ES-I3 (cell line): ENCODE results near the gene PLEKHN1.

ENCODE experiments used
- H3K36me3 ChIP-seq: 2 replicates; pipeline ENCODE4 v1.6.1; 2013; ENCODE audit warnings: mild to moderate bottlenecking, low read length, control low read depth, moderate library complexity; ENCODE audit not compliant: insufficient read depth
- H3K4me1 ChIP-seq: 2 replicates; pipeline ENCODE4 v1.6.1; 2013; ENCODE audit warnings: mild to moderate bottlenecking, control low read depth, low read length; ENCODE audit not compliant: insufficient read depth
- H3K9ac ChIP-seq: 2 replicates; pipeline ENCODE4 v1.6.1; 2013; ENCODE audit warnings: low read depth, mild to moderate bottlenecking, low read length, moderate library complexity
- H3K9me3 ChIP-seq: 2 replicates; pipeline ENCODE4 v1.6.1; 2013; ENCODE audit warnings: mild to moderate bottlenecking, low read length, moderate library complexity; ENCODE audit not compliant: control insufficient read depth, insufficient read depth

The PLEKHN1 gene

DNA sequence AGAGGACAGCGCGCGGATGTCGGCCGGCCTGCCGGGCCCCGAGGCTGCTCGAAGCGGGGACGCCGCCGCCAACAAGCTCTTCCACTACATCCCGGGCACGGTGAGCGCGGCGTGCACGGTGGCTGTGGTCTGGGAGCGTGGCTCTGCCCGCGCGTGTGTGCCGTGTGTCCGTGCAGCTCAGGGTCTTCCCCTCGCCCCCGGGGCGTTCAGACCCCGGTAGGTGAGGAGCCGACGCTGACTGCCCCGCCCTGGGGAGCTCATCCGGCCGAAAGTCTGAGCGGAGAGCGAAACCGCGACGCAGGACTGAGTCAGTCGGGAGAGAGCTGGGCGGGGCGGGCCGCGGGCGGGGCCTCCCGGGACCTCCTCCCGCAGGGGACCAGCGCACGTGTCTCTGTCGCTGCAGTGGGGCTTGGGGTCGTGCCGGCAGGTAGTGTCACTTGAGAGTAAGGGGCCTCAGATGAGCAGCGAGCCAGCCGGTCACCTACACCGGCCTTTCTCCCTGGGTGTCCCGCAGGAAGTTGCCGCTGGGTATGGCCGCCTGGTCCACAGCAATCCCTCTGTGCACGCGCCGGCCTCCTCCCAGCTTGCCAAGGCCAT, 520 bp downstream of the PLEKHN1 start:
- no peaks in the 10 kb centered on the region for H3K36me3 ChIP-seq
- H3K9ac ChIP-seq, result peak overlapping the region; percentile 75
- no peaks in the 10 kb centered on the region; the same call in 1 of the 2 replicates for H3K4me1 ChIP-seq
- no peaks in the 10 kb centered on the region for H3K9me3 ChIP-seq

DNA sequence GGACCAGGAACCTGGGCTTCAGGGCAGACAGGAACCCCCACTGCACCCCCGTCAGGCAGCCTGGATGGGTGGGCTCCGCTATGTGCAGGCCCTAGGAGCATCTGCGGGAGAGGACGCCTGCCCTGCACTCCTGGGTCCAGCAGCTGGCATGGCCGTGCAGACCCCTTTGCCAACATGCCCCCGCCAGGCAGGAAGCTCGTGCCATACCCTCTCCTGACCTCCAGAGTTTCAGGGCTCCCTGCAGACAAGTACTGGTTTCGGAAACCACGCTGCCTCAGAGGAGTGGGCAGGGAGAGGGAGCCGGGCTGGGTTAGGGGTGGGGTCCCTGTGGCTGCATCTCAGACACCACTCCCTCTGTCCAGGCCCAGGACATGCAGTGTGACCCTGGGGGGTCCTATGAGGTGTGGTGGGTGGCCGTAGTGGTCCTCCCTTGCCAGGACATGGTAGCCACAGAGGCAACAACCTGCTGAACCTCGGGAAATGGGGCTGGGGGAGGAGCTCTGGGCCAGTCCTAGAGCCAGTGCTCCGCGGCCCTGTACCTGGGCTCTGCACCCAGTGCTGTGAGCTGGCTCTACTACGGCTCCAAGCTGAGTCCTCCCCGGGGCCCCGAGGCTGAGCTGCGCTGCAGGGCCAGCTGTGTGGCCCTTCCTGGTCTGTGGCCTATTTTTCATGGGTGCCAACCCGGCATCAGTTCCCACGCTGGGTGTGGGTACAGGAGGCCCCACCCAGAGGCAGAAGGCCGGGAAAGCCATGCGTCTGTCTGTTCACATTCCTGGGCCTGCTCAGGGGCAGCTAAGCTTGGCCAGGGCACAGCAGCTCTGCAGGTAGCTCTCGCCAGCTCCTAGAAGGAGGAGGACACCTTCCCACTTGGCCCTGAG, 1.4 kb downstream of the PLEKHN1 start:
- H3K9ac ChIP-seq, result no peak overlapping the region

DNA sequence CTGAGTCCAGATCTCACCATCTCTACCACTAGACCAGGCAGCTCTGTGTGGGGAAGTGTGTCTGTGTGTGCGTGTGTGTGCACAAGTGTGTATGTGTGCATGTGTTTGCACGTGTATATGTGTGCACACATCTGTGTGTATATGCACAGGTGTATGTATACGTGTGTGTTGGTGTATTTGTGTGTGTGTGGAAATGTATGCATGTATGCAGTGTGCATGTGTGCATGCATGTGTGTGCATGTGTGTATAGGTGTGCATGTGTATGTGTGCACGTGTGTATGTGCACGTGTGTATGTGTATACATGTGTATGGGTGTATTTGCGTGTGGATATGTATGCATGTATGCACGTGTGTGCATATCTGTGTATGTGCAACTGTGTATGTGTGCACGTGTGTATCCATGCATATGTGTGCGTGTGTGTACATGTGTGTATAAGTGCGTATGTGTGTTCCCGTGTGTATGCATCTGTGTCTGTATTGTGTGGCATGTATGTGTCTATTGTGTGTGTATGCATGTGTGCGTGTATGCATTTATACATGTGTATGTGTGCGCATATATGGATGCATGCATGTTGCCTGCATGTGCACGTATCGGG, 3.1 kb downstream of the PLEKHN1 start:
- no peaks in the 10 kb centered on the region; the same call in 1 of the 2 replicates for H3K4me1 ChIP-seq

More for the DNA sequence above, 1.4 kb downstream of the PLEKHN1 start:
- Histone ChIP-seq H3K36me3 (no peaks in the 10 kb centered on the region), H3K4me1 (no peaks in the 10 kb centered on the region; the same call in 1 of the 2 replicates), H3K9me3 (no peaks in the 10 kb centered on the region)

DNA sequence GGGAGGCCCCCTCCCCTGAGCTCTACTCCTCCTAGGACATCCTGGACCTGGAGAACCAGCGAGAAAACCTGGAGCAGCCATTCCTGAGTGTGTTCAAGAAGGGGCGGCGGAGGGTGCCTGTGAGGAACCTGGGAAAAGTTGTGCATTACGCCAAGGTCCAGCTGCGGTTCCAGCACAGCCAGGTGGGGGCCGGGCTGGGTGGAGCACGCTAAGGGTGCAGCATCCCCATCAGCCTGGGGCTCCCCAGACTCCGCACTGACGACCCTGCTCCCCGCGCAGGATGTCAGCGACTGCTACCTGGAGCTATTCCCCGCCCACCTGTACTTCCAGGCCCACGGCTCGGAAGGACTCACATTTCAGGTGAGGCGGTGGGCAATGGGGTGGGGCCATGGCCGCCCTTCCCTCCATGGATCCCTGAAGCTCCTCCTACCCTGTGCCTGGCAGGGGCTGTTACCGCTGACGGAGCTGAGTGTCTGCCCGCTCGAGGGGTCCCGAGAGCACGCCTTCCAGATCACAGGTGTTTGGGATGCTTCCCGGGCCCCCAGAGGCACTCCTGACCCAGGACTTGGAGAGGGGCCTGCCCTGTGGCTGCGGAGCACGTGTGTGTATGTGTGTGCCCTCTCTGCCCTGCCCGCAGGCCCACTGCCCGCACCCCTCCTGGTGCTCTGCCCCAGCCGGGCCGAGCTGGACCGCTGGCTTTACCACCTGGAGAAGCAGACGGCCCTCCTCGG, 4.1 kb downstream of the PLEKHN1 start:
- Histone ChIP-seq H3K9ac (no peak overlapping the region), H3K4me1 (no peaks in the 10 kb centered on the region; the same call in 1 of the 2 replicates), H3K36me3 (no peaks in the 10 kb centered on the region), H3K9me3 (no peaks in the 10 kb centered on the region)

More for the DNA sequence above, 3.1 kb downstream of the PLEKHN1 start:
- Histone ChIP-seq H3K36me3 (no peaks in the 10 kb centered on the region), H3K9ac (no peak overlapping the region), H3K9me3 (no peaks in the 10 kb centered on the region)

DNA sequence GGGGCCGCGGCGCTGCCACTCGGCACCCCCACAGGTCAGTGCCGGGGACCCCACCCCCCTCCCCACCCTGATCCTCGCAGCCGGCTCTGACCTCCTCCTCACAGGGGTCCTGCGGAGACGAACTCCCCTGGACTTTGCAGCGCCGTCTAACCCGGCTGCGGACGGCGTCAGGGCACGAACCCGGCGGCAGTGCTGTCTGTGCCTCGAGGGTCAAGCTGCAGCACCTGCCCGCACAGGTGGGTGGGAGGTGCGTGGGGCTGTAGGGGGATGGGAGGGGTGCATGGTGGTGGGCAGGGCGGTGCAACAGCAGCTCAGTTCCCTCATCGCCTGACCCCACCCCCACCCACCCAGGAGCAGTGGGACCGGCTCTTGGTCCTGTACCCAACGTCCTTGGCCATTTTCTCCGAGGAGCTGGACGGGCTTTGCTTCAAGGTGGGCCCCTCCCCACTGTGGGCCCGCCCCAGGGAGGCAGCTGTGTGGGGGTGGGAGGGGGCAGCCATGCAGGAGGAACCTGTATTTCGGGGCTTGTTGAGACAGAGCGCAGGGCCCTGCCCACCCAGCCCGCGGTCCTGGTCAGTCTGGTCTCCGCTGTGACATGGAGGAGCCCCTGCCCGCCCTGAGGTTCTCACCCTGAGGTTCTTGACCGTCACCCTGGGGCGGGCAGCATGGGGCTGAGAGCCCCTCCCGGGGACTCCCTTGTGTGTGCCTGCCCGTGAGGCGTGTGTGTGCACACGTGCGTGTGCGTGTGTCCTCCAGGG, 4.9 kb downstream of the PLEKHN1 start:
- H3K4me1 ChIP-seq, result no peaks in the 10 kb centered on the region; the same call in 1 of the 2 replicates
- H3K9me3 ChIP-seq, result no peaks in the 10 kb centered on the region
- H3K36me3 ChIP-seq, result no peaks in the 10 kb centered on the region
- no peak overlapping the region for H3K9ac ChIP-seq

DNA sequence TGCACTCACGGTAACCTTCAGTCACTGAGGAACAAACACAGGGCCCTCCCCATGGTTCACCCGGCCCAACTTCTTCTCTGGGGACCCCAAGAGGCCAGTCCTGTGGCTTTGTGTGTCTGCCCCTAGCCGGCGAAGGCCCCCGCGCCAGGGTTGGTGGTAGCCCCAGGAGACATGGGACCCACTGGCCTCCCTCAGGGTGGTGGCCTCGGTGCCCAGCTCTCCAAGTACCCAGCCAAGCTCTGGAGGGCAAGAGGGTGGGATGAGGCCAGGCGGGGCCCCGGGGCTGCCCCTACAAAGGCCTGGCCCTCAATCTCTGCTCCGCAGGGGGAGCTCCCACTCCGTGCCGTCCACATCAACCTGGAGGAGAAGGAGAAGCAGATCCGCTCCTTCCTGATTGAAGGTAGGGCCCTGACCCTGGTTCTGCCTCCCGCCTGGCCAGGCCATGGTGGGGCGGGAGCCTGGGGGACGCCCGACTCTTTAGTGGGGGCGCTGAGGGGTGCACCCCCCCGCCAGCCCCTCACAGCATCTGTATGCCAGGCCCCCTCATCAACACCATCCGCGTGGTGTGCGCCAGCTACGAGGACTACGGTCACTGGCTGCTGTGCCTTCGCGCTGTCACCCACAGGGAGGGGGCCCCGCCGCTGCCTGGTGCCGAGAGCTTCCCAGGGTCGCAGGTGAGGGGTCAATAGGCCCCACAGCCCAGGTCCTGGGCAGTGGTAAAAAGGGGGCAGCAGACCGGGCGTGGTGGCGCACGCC, 5.6 kb downstream of the PLEKHN1 start:
- Histone ChIP-seq H3K9ac (no peak overlapping the region), H3K9me3 (no peaks in the 10 kb centered on the region), H3K36me3 (no peaks in the 10 kb centered on the region), H3K4me1 (no peaks in the 10 kb centered on the region)

DNA sequence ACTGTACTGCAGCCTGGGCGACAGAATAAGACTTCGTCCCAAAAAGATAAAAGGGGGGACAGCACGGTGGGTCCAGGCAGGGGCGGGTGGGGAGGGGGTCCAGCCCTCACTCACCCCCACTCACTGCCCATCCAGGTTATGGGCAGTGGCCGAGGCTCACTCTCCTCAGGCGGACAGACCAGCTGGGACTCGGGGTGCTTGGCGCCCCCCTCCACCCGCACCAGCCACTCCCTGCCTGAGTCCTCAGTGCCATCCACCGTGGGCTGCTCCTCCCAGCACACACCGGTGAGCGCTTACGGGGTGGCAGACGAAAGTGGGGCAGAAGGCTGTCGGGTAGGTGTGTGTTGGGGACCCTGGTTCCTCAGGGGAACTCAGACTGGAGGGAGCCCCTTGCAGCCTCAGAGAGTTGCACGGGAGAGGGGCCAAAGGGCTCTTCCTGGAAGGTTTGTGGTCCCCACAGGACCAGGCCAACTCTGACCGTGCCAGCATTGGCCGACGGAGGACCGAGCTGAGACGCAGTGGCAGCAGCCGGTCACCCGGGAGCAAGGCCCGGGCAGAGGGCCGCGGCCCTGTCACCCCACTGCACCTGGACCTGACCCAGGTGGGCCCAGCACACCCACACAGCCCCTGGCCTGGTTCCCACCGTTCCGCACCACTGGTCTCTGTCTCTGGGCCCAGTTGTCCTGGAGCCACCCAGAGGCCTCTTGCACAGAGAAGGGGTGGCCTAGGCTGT, 6.6 kb downstream of the PLEKHN1 start:
- no peak overlapping the region for H3K9ac ChIP-seq

DNA sequence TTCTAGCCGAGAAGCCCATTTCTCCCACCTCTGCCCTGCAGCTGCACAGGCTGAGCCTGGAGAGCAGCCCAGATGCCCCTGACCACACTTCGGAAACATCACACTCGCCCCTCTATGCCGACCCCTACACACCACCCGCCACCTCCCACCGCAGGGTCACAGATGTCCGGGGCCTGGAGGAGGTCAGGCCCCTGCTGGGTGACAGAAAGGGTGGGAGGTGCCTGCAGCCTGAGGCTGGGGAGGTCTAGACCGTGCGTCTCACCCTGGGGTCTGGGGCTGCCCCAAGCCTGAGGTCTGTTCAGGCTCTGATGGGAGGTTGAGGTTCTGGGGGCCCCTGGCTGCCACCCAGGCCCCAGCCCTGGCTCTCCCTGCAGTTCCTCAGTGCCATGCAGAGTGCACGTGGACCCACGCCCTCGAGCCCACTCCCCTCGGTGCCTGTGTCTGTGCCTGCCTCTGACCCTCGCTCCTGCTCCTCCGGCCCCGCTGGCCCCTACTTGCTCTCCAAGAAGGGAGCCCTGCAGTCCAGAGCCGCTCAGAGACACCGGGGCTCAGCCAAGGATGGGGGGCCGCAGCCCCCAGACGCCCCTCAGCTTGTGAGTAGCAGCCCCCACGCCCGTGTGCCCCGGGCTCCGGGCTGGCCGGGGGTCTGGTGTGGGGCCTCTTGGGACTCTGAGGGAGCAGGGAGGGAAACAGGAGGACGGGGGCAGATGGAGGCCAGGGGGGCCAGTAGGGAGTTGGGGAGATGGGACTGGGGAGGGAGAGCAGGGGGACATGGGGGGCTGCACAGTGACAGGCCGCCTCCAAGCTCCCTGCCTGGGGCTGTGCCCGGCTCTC, 7.4 kb downstream of the PLEKHN1 start:
- H3K9me3 ChIP-seq, result no peaks in the 10 kb centered on the region
- no peak overlapping the region for H3K9ac ChIP-seq
- no peaks in the 10 kb centered on the region for H3K4me1 ChIP-seq
- no peaks in the 10 kb centered on the region for H3K36me3 ChIP-seq

More for the DNA sequence above, 6.6 kb downstream of the PLEKHN1 start:
- Histone ChIP-seq H3K9me3 (no peaks in the 10 kb centered on the region), H3K36me3 (no peaks in the 10 kb centered on the region), H3K4me1 (no peaks in the 10 kb centered on the region)

DNA sequence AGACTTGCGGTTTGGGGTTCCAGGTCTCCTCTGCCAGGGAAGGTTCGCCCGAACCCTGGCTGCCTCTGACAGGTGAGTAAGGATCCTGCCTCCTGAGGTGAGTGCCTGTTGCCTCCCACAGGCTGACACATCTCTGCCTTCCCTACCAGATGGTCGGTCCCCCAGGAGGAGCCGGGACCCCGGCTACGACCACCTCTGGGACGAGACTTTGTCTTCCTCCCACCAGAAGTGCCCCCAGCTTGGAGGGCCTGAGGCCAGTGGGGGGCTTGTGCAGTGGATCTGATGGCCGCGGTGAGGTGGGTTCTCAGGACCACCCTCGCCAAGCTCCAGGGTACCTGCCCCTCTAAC, 8.0 kb downstream of the PLEKHN1 start:
- H3K36me3 ChIP-seq, result no peaks in the 10 kb centered on the region
- H3K4me1 ChIP-seq, result no peaks in the 10 kb centered on the region
- H3K9me3 ChIP-seq, result no peaks in the 10 kb centered on the region
- H3K9ac ChIP-seq, result no peak overlapping the region

DNA sequence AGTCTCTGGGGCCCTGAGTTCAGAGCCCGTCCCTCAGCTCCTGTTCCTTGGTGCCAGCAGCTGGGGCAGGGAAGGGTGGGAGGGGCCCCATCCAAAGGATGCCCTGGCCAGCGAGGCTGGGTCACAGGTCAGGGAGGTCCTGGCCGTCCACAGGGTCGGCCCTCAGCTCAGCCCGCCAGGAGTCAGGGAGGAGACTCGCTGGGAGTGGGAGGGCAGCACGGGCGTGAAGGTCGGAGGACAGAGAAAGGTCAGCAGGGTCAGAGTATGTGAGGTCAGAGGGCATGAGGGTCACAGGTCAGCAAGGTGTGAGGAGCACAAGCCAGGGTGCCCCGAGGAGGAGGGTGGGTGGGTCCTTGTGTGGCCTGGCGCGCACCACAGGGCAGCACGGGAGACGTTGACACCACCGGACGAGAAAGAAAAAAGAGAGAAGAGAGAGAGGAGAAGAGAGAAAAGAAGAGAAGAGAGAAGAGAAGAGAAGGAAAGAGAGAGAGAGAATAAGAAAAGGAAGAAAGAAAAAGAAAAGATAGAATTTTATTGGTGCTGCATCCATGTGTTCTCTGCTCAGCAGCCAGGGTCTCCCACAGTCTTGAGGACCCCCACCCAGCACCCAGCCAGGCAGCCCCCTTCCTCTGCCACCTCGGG, 8.5 kb downstream of the PLEKHN1 start:
- no peaks in the 10 kb centered on the region for H3K4me1 ChIP-seq
- no peaks in the 10 kb centered on the region for H3K36me3 ChIP-seq
- H3K9me3 ChIP-seq, result no peaks in the 10 kb centered on the region
- no peak overlapping the region for H3K9ac ChIP-seq

DNA sequence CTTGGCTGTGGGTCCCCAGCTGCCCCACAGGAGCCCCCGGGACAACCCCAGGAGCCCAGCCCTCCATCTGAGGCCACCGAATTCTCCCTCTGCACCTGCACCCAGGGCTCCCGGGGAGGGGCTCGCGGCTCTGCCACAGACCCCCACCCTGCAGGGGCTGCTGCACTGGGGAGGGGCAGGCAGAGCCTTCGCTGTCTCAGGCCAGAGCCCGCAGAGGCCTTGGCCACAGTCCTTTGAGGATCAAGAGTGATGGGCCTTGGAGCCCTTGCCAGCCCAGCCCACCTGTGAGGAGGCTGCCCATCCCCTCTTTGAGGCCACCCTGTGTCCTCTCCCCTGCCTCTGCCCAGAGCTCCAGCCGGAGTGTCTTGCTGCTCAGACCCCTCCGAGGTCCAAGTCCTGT, 9.1 kb downstream of the PLEKHN1 start:
- no peaks in the 10 kb centered on the region for H3K9me3 ChIP-seq
- H3K9ac ChIP-seq, result no peak overlapping the region
- no peaks in the 10 kb centered on the region for H3K36me3 ChIP-seq
- no peaks in the 10 kb centered on the region for H3K4me1 ChIP-seq
